OCI-LY7 (cell line): ENCODE data around the gene MPEG1. TPM values are rescaled to one million over a fixed set of nuclear protein-coding genes. Genes with fewer than 3 reads are reported as not detected.
A peak's percentile ranks its signal among the peaks of the same experiment; 100 is the strongest.

ENCODE experiments used
- BruUV-seq: library from RNA; stranded (reverse); fragments of 400-500 nt; replicated peaks from 2 replicates; lab custom pipeline; 2021; lab: Mats Ljungman, UMichigan
- CTCF ChIA-PET: fragments of 300-600 bp; sonication (Branson Sonifier 250); formaldehyde crosslinking; loops from one replicate; lab custom pipeline; 2022; ENCODE audit warnings: antibody characterized with exemption; ENCODE audit not compliant: unreplicated experiment; lab: Charles Lee
- POLR2A ChIA-PET: fragments of 300-600 bp; sonication (Branson Sonifier 250); formaldehyde crosslinking; loops from one replicate; lab custom pipeline; 2022; ENCODE audit warnings: antibody characterized with exemption; lab: Charles Lee
- DNase-seq: peaks from one replicate; pipeline ENCODE4 v3.0.0-alpha.2; 2015; ENCODE audit warnings: low spot score
- H2AFZ ChIP-seq: fragments of 200-600 bp; sonication (generic), shearing (Covaris generic); 2 replicates; pipeline ENCODE4 v1.6.1; 2014; ENCODE audit warnings: mild to moderate bottlenecking, antibody characterized with exemption, low read length, moderate library complexity
- H3K27ac ChIP-seq: fragments of 200-600 bp; sonication (generic); 2 replicates; pipeline ENCODE4 v1.5.1; 2014; ENCODE audit warnings: mixed run types, low read depth, mild to moderate bottlenecking, moderate library complexity, low read length, inconsistent platforms; ENCODE audit not compliant: poor library complexity, severe bottlenecking
- H3K36me3 ChIP-seq: fragments of 200-600 bp; sonication (generic); 2 replicates; pipeline ENCODE4 v1.6.1; 2014; ENCODE audit warnings: mild to moderate bottlenecking, antibody characterized with exemption, low read length, moderate library complexity, mixed read lengths; ENCODE audit not compliant: insufficient read depth
- H3K4me1 ChIP-seq: fragments of 200-600 bp; sonication (generic); 2 replicates; pipeline ENCODE4 v1.5.1; 2014; ENCODE audit warnings: mild to moderate bottlenecking, low read length; ENCODE audit not compliant: insufficient read depth, poor library complexity, severe bottlenecking
- H3K4me2 ChIP-seq: fragments of 200-600 bp; sonication (generic); 2 replicates; pipeline ENCODE4 v1.6.1; 2014; ENCODE audit warnings: mild to moderate bottlenecking, low read length
- H3K4me3 ChIP-seq: fragments of 200-600 bp; sonication (generic); 2 replicates; pipeline ENCODE4 v1.5.1; 2014; ENCODE audit warnings: mild to moderate bottlenecking, low read depth, low read length; ENCODE audit not compliant: poor library complexity, severe bottlenecking
- H3K79me2 ChIP-seq: fragments of 200-600 bp; sonication (generic); 2 replicates; pipeline ENCODE4 v1.6.1; 2016; ENCODE audit warnings: low read depth, mild to moderate bottlenecking, low read length, moderate library complexity, mixed read lengths; ENCODE audit not compliant: insufficient read depth
- H3K9me2 ChIP-seq: fragments of 200-600 bp; sonication (generic); 2 replicates; pipeline ENCODE4 v1.6.1; 2016; ENCODE audit warnings: mild to moderate bottlenecking, low read length, mixed read lengths; ENCODE audit not compliant: insufficient read depth
- H3K9me3 ChIP-seq: fragments of 200-600 bp; sonication (generic); 2 replicates; pipeline ENCODE4 v1.6.1; 2014; ENCODE audit warnings: mild to moderate bottlenecking, mixed run types, low read length, mixed read lengths
- H4K20me1 ChIP-seq: fragments of 200-600 bp; sonication (generic); 2 replicates; pipeline ENCODE4 v1.6.1; 2014; ENCODE audit warnings: mild to moderate bottlenecking, antibody characterized with exemption, low read length, moderate library complexity, mixed read lengths; ENCODE audit not compliant: insufficient read depth
- EZH2phosphoT487 ChIP-seq: fragments of 200-600 bp; sonication (generic); IDR thresholded peaks from 2 replicates; pipeline ENCODE4 v1.6.1; 2018; ENCODE audit warnings: low read depth, borderline replicate concordance, mild to moderate bottlenecking, mixed run types, antibody characterized with exemption, low read length, moderate library complexity, mixed read lengths
- intact Hi-C: fragments of 100-400 bp; cut with micrococcal nuclease; formaldehyde crosslinking; loops from one replicate; pipeline ENCODE4 v1.10.0; 2022; ENCODE audit not compliant: unreplicated experiment
- total RNA-seq, 2 experiments: library from RNA; depleted of rRNA in 1 of 2; stranded (reverse); fragments of >200 nt in 1 of 2; shearing (Covaris generic) in 1 of 2; gene quantifications; 2 replicates each; pipeline ENCODE4 v1.2.3, GENCODE V29; 2014 to 2022
- TF ChIP-seq, protein P1 (sequence below): fragments of 200-600 bp; sonication (generic); conservative IDR thresholded peaks from 2 replicates; pipeline ENCODE4 v1.5.1; 2014; ENCODE audit warnings: mild to moderate bottlenecking, antibody characterized with exemption, low read length, moderate library complexity, mixed read lengths

MPEG1 gene
- total RNA-seq, 2 experiments from 2014 or later = 0.06 to 12.4 TPM

DNA sequence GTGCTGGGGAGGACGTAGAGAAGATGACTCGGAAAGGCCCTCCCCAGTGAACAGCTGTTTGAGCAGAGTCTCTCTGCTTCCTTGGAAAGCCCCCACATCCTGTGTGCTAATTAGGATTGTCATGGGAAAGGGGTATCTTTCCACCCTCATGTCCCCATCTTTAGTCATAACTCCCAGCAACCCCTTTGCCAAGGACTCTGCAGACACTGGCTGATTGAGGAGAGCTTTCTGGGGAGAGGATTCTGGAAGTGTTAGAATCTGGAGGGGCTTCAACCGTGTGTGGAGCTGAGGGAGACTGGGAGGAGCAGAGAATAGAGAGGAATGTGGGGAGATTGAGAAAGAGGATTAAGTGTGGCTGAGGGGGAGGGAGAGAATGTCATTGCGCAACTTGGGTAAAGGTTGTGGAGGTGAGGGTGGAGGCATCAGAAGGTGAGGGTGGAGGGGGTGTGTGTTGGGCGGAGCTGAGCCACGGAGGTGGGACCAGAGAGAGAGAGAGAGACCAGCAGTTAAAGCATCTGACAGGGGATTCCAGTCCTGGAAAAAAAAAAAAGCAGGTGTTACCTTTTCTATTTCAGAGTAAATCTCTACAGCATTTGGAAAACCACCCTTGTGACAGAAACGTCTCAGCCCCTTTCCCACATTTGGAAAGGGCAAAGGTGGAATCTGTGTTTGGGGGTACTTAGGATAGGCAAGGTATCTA is 38.6 kb downstream of the MPEG1 start:
- TF ChIP-seq, protein P1, sequence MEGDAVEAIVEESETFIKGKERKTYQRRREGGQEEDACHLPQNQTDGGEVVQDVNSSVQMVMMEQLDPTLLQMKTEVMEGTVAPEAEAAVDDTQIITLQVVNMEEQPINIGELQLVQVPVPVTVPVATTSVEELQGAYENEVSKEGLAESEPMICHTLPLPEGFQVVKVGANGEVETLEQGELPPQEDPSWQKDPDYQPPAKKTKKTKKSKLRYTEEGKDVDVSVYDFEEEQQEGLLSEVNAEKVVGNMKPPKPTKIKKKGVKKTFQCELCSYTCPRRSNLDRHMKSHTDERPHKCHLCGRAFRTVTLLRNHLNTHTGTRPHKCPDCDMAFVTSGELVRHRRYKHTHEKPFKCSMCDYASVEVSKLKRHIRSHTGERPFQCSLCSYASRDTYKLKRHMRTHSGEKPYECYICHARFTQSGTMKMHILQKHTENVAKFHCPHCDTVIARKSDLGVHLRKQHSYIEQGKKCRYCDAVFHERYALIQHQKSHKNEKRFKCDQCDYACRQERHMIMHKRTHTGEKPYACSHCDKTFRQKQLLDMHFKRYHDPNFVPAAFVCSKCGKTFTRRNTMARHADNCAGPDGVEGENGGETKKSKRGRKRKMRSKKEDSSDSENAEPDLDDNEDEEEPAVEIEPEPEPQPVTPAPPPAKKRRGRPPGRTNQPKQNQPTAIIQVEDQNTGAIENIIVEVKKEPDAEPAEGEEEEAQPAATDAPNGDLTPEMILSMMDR = no peak
- H3K36me3 ChIP-seq = no peaks in the 10 kb centered on the region
- H3K79me2 ChIP-seq = no peaks in the 10 kb centered on the region
- BruUV-seq = no TSS peak
- no peak overlapping the region for H3K27ac ChIP-seq
- DNase-seq = no peak
- CTCF ChIA-PET = no interaction called here
- intact Hi-C loops = no loop called here
- H3K4me2 ChIP-seq = no peak overlapping the region
- no peaks in the 10 kb centered on the region for H4K20me1 ChIP-seq
- 0 out of 2 replicates have a peak, but pooled peaks cover 4% of the 10 kb centered on the region for H3K9me3 ChIP-seq
- POLR2A ChIA-PET = interaction anchor here (0.7 kb wide), 1 partner anchor 45 kb away, joined by 3 read pairs; no protein-coding TSS in a partner anchor
- H3K4me1 ChIP-seq = peaks cover 11% of the 10 kb centered on the region
- no peak overlapping the region for H3K4me3 ChIP-seq
- H2AFZ ChIP-seq = no peak overlapping the region
- H3K9me2 ChIP-seq = no peaks in the 10 kb centered on the region

- H3K4me1 ChIP-seq = peaks cover 11% of the 10 kb centered on the region
- H3K27ac ChIP-seq = no peak overlapping the region
- peak overlapping the region; percentile 77 for H3K4me3 ChIP-seq
- no TSS peak for BruUV-seq
- H3K4me2 ChIP-seq = peak overlapping the region; percentile 100
- ChIA-PET POLR2A (interaction anchor here (2.0 kb wide), 1 partner anchor 13 kb away, joined by 7 read pairs; no protein-coding TSS in a partner anchor), CTCF (no interaction called here)
- no peaks in the 10 kb centered on the region for H4K20me1 ChIP-seq
- TF ChIP-seq, protein P1 = no peak
- no peak for TF ChIP-seq EZH2phosphoT487
- no peak for DNase-seq
- H3K79me2 ChIP-seq = no peaks in the 10 kb centered on the region
- H3K9me2 ChIP-seq = no peaks in the 10 kb centered on the region
- no peaks in the 10 kb centered on the region for H3K9me3 ChIP-seq
- intact Hi-C loops = no loop called here
- H2AFZ ChIP-seq = peak overlapping the region; percentile 62; the same call in 1 of the 2 replicates
- H3K36me3 ChIP-seq = no peaks in the 10 kb centered on the region
Observed at GRCh38 chr11:59173080-59173963, 39.4 kb downstream of the MPEG1 start.
